HepG2 (cell line): ENCODE data around the gene ZFP36. TPM values are rescaled to one million over a fixed set of nuclear protein-coding genes. Genes with fewer than 3 reads are reported as not detected.

Source experiments
- AGO1 ChIP-seq: fragments of 200-400 bp; formaldehyde crosslinking; IDR thresholded peaks from 2 replicates; pipeline ENCODE4 v1.6.1; 2017; ENCODE audit warnings: mild to moderate bottlenecking, low read depth, low read length, moderate library complexity; ENCODE audit not compliant: poor library complexity, severe bottlenecking
- MAF1 ChIP-seq: sonication (generic); formaldehyde crosslinking; IDR thresholded peaks from 2 replicates; pipeline ENCODE4 v1.5.0; 2020; ENCODE audit warnings: missing genetic modification reagents, borderline replicate concordance
- MAX ChIP-seq: IDR thresholded peaks from 2 replicates; pipeline ENCODE4 v1.6.1; 2012; ENCODE audit warnings: inconsistent platforms
- MXI1 ChIP-seq: IDR thresholded peaks from 3 replicates; pipeline ENCODE4 v1.6.1; 2012; ENCODE audit warnings: low read depth, low read length, inconsistent platforms, borderline replicate concordance
- POLR2A ChIP-seq, 2 experiments: IDR thresholded peaks; 2 replicates each; pipeline ENCODE4 v1.6.1; 2011; ENCODE audit warnings: low read depth in 2 of 2, low read length in 2 of 2, mild to moderate bottlenecking in 1 of 2, moderate library complexity in 1 of 2; ENCODE audit not compliant: insufficient read depth in 1 of 2
- RBM39 ChIP-seq: fragments of 200-400 bp; formaldehyde crosslinking; IDR thresholded peaks from one replicate; pipeline ENCODE4 v1.6.1; 2018; ENCODE audit warnings: antibody characterized with exemption, mild to moderate bottlenecking, low read depth, low read length; ENCODE audit not compliant: poor library complexity, severe bottlenecking
- RNF219 ChIP-seq: sonication (generic); formaldehyde crosslinking; IDR thresholded peaks from 2 replicates; pipeline ENCODE4 v1.5.0; 2020; ENCODE audit warnings: mild to moderate bottlenecking, missing genetic modification reagents
- SAP130 ChIP-seq: IDR thresholded peaks from 2 replicates; pipeline ENCODE4 v1.6.1; 2016; ENCODE audit warnings: low read depth
- SRSF9 ChIP-seq: fragments of 200-400 bp; formaldehyde crosslinking; IDR thresholded peaks from 2 replicates; pipeline ENCODE4 v1.6.1; 2018; ENCODE audit warnings: borderline replicate concordance, mild to moderate bottlenecking, low read depth, low read length; ENCODE audit not compliant: insufficient read depth, poor library complexity, severe bottlenecking
- SSRP1 ChIP-seq: IDR thresholded peaks from 2 replicates; pipeline ENCODE4 v1.6.1; 2016; ENCODE audit warnings: control low read depth
- TMF1 ChIP-seq: sonication (generic); formaldehyde crosslinking; IDR thresholded peaks from 2 replicates; pipeline ENCODE4 v1.8.1; 2022; ENCODE audit warnings: low read depth, missing genetic modification reagents
- ZBTB38 ChIP-seq: sonication (generic); formaldehyde crosslinking; IDR thresholded peaks from 2 replicates; pipeline ENCODE4 v1.5.1; 2020; ENCODE audit warnings: mild to moderate bottlenecking, missing genetic modification reagents
- ZFP37 ChIP-seq: sonication (generic); formaldehyde crosslinking; IDR thresholded peaks from 2 replicates; pipeline ENCODE4 v1.4.0; 2020; ENCODE audit warnings: missing genetic modification reagents, borderline replicate concordance
- ZNF275 ChIP-seq: sonication (generic); formaldehyde crosslinking; IDR thresholded peaks from 2 replicates; pipeline ENCODE4 v1.8.0; 2022; ENCODE audit warnings: missing genetic modification reagents, mild to moderate bottlenecking, inconsistent platforms, borderline replicate concordance
- ZNF350 ChIP-seq: sonication (generic); formaldehyde crosslinking; IDR thresholded peaks from 2 replicates; pipeline ENCODE4 v1.4.0; 2020; ENCODE audit warnings: mild to moderate bottlenecking, low read depth, missing genetic modification reagents, borderline replicate concordance
- ZNF747 ChIP-seq: sonication (generic); formaldehyde crosslinking; IDR thresholded peaks from 2 replicates; pipeline ENCODE4 v1.8.1; 2023; ENCODE audit warnings: missing genetic modification reagents, mild to moderate bottlenecking, borderline replicate concordance
- ZNF800 ChIP-seq: sonication (generic); formaldehyde crosslinking; IDR thresholded peaks from 2 replicates; pipeline ENCODE4 v1.4.0; 2020; ENCODE audit warnings: missing genetic modification reagents
- ZNF83 ChIP-seq: sonication (generic); formaldehyde crosslinking; IDR thresholded peaks from 2 replicates; pipeline ENCODE4 v1.4.0; 2020; ENCODE audit warnings: missing genetic modification reagents, mild to moderate bottlenecking, borderline replicate concordance
- ZSCAN20 ChIP-seq: sonication (generic); formaldehyde crosslinking; IDR thresholded peaks from 2 replicates; pipeline ENCODE4 v1.4.0; 2020; ENCODE audit warnings: missing genetic modification reagents, mild to moderate bottlenecking, borderline replicate concordance
- polyA plus RNA-seq, 8 experiments: library from polyadenylated mRNA; depleted of rRNA in 3 of 8; stranded (reverse) in 7 of 8; unstranded in 1 of 8; fragments of >200 nt; fragmentation: Illumina TruSeq in 4 of 8; extraction: Trizol in 4 of 8; gene quantifications; 2 replicates each; pipeline versions ENCODE4 v1.2.1 to v1.2.3, GENCODE V29; 2011 to 2016; ENCODE audit warnings: low read depth in 4 of 8, missing spikeins in 1 of 8, mixed read lengths in 1 of 8; ENCODE audit not compliant: insufficient read depth in 1 of 8
- total RNA-seq, 5 experiments: library from RNA; depleted of rRNA; stranded (reverse); fragments of >200 nt; fragmentation: Illumina TruSeq; extraction: Trizol; gene quantifications; 2 replicates each; pipeline ENCODE4 v1.2.3, GENCODE V29; 2016; ENCODE audit warnings: low read depth in 1 of 5

ZFP36 gene
- total and polyA plus RNA-seq, 2 of the 13 experiments (the other 11 are each of a cell fraction or from before 2014, with no cell fraction given): 1.4 to 1.7 TPM

- TF ChIP-seq MAX (peak; percentile 47; the same call in 1 of the 2 replicates), ZFP37 (CRISPR knock-in tag) (no peak), POLR2A (IDR thresholded peaks at IDR 0.05; ENCODE audit: insufficient read depth in 1 of 2, low read depth in 2 of 2, low read length in 2 of 2) (peak; percentile 6 to 48; a peak in 3 of 4 replicates), TMF1 (no peak), ZSCAN20 (CRISPR knock-in tag) (no peak), SRSF9 (no peak), ZNF83 (CRISPR knock-in tag) (0 out of 2 replicates have a peak, but pooled peaks have one; percentile 25), ZNF275 (CRISPR knock-in tag) (no peak), SSRP1 (CRISPR knock-in tag) (peak; percentile 90), ZBTB38 (CRISPR knock-in tag) (no peak), RBM39 (no peak), AGO1 (peak; percentile 30), ZNF800 (CRISPR knock-in tag) (no peak), ZNF350 (0 out of 2 replicates have a peak, but pooled peaks have one; percentile 47), MAF1 (CRISPR knock-in tag) (no peak), ZNF747 (CRISPR knock-in tag) (no peak), MXI1 (peak; percentile 22; the same call in 1 of the 3 replicates), RNF219 (CRISPR knock-in tag) (no peak), SAP130 (CRISPR knock-in tag) (peak; percentile 35; the same call in 1 of the 2 replicates)
Observed at GRCh38 chr19:39430675-39431593, 24.3 kb downstream of the ZFP36 start (continued).
